Endothelial cell of umbilical vein (primary cell): ENCODE data around the gene NDFIP1. TPM values are rescaled to one million over a fixed set of nuclear protein-coding genes. Genes with fewer than 3 reads are reported as not detected.

Experiments
- BruUV-seq: library from RNA; stranded (reverse); fragments of 400-500 nt; replicated peaks from 2 replicates; lab custom pipeline; 2021; lab: Mats Ljungman, UMichigan
- CTCF ChIA-PET: fragments of 300-600, 350-600 bp; sonication (Branson Sonifier 250); formaldehyde crosslinking; loops from one replicate; lab custom pipeline; 2021; ENCODE audit warnings: antibody characterized with exemption, inconsistent platforms; lab: Charles Lee
- POLR2A ChIA-PET: fragments of 300-600, 350-600 bp; sonication (Branson Sonifier 250); formaldehyde crosslinking; loops from one replicate; lab custom pipeline; 2021; ENCODE audit warnings: antibody characterized with exemption, inconsistent platforms; lab: Charles Lee
- DNase-seq: peaks from one replicate; pipeline ENCODE4 v3.0.0-alpha.2; 2011; ENCODE audit warnings: low read depth, low spot score
- FAIRE-seq: peaks from 2 replicates; lab custom pipeline; 2011; peaks lifted over from hg19 to GRCh38; lab: Jason Lieb, UNC
- H2AFZ ChIP-seq: 2 replicates; pipeline ENCODE4 v1.6.0; 2012; ENCODE audit warnings: low read depth, low read length, control low read depth, inconsistent platforms
- H3K27ac ChIP-seq: 2 replicates; pipeline ENCODE4 v1.5.1; 2011; ENCODE audit warnings: low read depth, mild to moderate bottlenecking, control low read depth, low read length, moderate library complexity; ENCODE audit not compliant: insufficient read depth
- H3K27me3 ChIP-seq, 2 experiments: 2 replicates each; pipeline versions ENCODE4 v1.6.0 to v1.6.1; 2011; ENCODE audit warnings: low read length in 2 of 2, mixed read lengths in 1 of 2; ENCODE audit not compliant: control insufficient read depth in 2 of 2, insufficient read depth in 2 of 2
- H3K36me3 ChIP-seq, 2 experiments: 2 replicates in 1 of 2; 3 replicates in 1 of 2; pipeline ENCODE4 v1.5.1; 2011; ENCODE audit warnings: low read length in 2 of 2, mild to moderate bottlenecking in 1 of 2, moderate library complexity in 1 of 2; ENCODE audit not compliant: control insufficient read depth in 2 of 2, insufficient read depth in 2 of 2; ENCODE audit errors: extremely low read depth in 1 of 2
- H3K4me1 ChIP-seq: 3 replicates; pipeline ENCODE4 v1.5.1; 2011; ENCODE audit warnings: mild to moderate bottlenecking, low read length; ENCODE audit not compliant: control insufficient read depth, insufficient read depth; ENCODE audit errors: extremely low read depth
- H3K4me2 ChIP-seq: 2 replicates; pipeline ENCODE4 v1.6.1; 2011; ENCODE audit warnings: low read length, control low read depth, mixed read lengths; ENCODE audit not compliant: insufficient read depth
- H3K4me3 ChIP-seq, 3 experiments: fragments of 200-600 bp in 1 of 3; sonication (generic), shearing (Covaris generic) in 1 of 3; replicated peaks in 1 of 3; 2 replicates each; pipeline ENCODE4 v1.5.1; 2011 to 2016; ENCODE audit warnings: control low read depth in 3 of 3, low read length in 3 of 3, mild to moderate bottlenecking in 2 of 3, inconsistent platforms in 1 of 3, low read depth in 1 of 3, moderate library complexity in 1 of 3; ENCODE audit not compliant: insufficient read depth in 1 of 3
- H3K79me2 ChIP-seq: 2 replicates; pipeline ENCODE4 v1.6.0; 2012; ENCODE audit warnings: low read length, inconsistent platforms; ENCODE audit not compliant: control insufficient read depth, insufficient read depth
- H3K9ac ChIP-seq: replicated peaks from 2 replicates; pipeline ENCODE3; 2011; ENCODE audit warnings: low read length, control low read depth; ENCODE audit not compliant: insufficient read depth; ENCODE audit errors: extremely low read depth
- H3K9me1 ChIP-seq: replicated peaks from 3 replicates; pipeline ENCODE4 v1.6.0; 2011; ENCODE audit warnings: mild to moderate bottlenecking, low read length; ENCODE audit not compliant: control insufficient read depth, insufficient read depth; ENCODE audit errors: extremely low read depth
- H3K9me3 ChIP-seq: replicated peaks from 2 replicates; pipeline ENCODE4 v1.5.1; 2012; ENCODE audit warnings: low read length, inconsistent platforms; ENCODE audit not compliant: control insufficient read depth, insufficient read depth
- H4K20me1 ChIP-seq: replicated peaks from 2 replicates; pipeline ENCODE3; 2011; ENCODE audit warnings: mild to moderate bottlenecking, low read length; ENCODE audit not compliant: control insufficient read depth, insufficient read depth; ENCODE audit errors: extremely low read depth
- EZH2 ChIP-seq: IDR thresholded peaks from 2 replicates; pipeline ENCODE4 v1.6.1; 2012; ENCODE audit warnings: borderline replicate concordance, low read depth, mild to moderate bottlenecking, moderate library complexity, low read length, inconsistent platforms; ENCODE audit not compliant: severe bottlenecking
- FOS ChIP-seq: IDR thresholded peaks from 2 replicates; pipeline ENCODE4 v1.6.1; 2011; ENCODE audit warnings: mild to moderate bottlenecking, low read length, moderate library complexity, borderline replicate concordance; ENCODE audit not compliant: insufficient read depth
- GATA2 ChIP-seq: IDR thresholded peaks from 2 replicates; pipeline ENCODE4 v1.7.0; 2011; ENCODE audit warnings: low read depth, mild to moderate bottlenecking, moderate library complexity, mixed read lengths, low read length; ENCODE audit not compliant: insufficient read length, insufficient read depth
- JUN ChIP-seq: IDR thresholded peaks from 2 replicates; pipeline ENCODE4 v1.6.1; 2011; ENCODE audit warnings: borderline replicate concordance, low read depth; ENCODE audit not compliant: insufficient read length, insufficient read depth
- MAX ChIP-seq: IDR thresholded peaks from 2 replicates; pipeline ENCODE4 v1.6.1; 2011; ENCODE audit not compliant: insufficient read depth, insufficient read length
- MYC ChIP-seq: IDR thresholded peaks from one replicate; pipeline ENCODE4 v1.6.1; 2011; ENCODE audit warnings: mild to moderate bottlenecking, low read depth, low read length
- POLR2A ChIP-seq: IDR thresholded peaks from 2 replicates; pipeline ENCODE4 v1.6.1; 2012; ENCODE audit warnings: low read depth, mild to moderate bottlenecking, control low read depth, low read length
- POLR2AphosphoS5 ChIP-seq: IDR thresholded peaks from 2 replicates; pipeline ENCODE4 v1.6.1; 2012; ENCODE audit warnings: low read depth, mild to moderate bottlenecking, control low read depth, low read length, moderate library complexity; ENCODE audit not compliant: insufficient read depth
- dilution Hi-C: fragments of 300-500 bp; cut with MboI; formaldehyde crosslinking; loops from one replicate; pipeline ENCODE4 v1.15.0; 2019; ENCODE audit warnings: low sequenced_read_pairs; ENCODE audit not compliant: extremely low pct_ligation_motif_present
- intact Hi-C: fragments of 100-400 bp; cut with micrococcal nuclease; formaldehyde crosslinking; loops from one replicate; pipeline ENCODE4 v1.10.0; 2022
- polyA plus RNA-seq, 4 experiments: library from polyadenylated mRNA; depleted of rRNA in 3 of 4; stranded (reverse) in 3 of 4; unstranded in 1 of 4; fragments of >200 nt; gene quantifications; 2 replicates each; pipeline versions ENCODE4 v1.2.1 to v1.2.3, GENCODE V29; 2011 to 2012; ENCODE audit warnings: missing spikeins in 1 of 4
- total RNA-seq: library from RNA; stranded (reverse); gene quantifications from 2 replicates; pipeline ENCODE4 v1.2.3, GENCODE V29; 2021
- TF ChIP-seq, protein P1 (sequence below), 2 donors: IDR thresholded peaks; 1 replicate in 1 of 2; 2 replicates in 1 of 2; pipeline ENCODE4 v1.5.1; 2011; ENCODE audit warnings: low read length in 2 of 2, mild to moderate bottlenecking in 2 of 2, moderate library complexity in 2 of 2, control low read depth in 1 of 2, inconsistent platforms in 1 of 2, low read depth in 1 of 2; ENCODE audit not compliant: insufficient read depth in 1 of 2; ENCODE audit errors: extremely low read depth in 1 of 2

NDFIP1 gene
- total and polyA plus RNA-seq, 2 donors (not counting 3 experiments of a cell fraction or from before 2014, with no cell fraction given) = 12.3 to 42.6 TPM

- no peak for DNase-seq
- H3K4me1 ChIP-seq = peaks cover 9% of the 10 kb centered on the region
- peaks cover 0 to 3% of the 10 kb centered on the region in 2 experiments for H3K27me3 ChIP-seq
- H3K9me3 ChIP-seq = no peaks in the 10 kb centered on the region
- TF ChIP-seq EZH2 (no peak), JUN (no peak), MYC (no peak)
- intact Hi-C loops (no loop called here), dilution Hi-C loops (no loop called here)
- H3K27ac ChIP-seq = no peak overlapping the region
- H3K9ac ChIP-seq = no peak overlapping the region
- no TSS peak for BruUV-seq
- CTCF ChIA-PET = interaction anchor here (1.1 to 1.5 kb wide), 3 partner anchors 10 to 52 kb away, joined by 3 to 5 read pairs (median 4); partner anchors contain the start of gene GNPDA1
- peak overlapping the region; percentile 3 for H2AFZ ChIP-seq
- H4K20me1 ChIP-seq = no peaks in the 10 kb centered on the region
- H3K4me2 ChIP-seq = peak overlapping the region; percentile 0
- POLR2A ChIA-PET = no interaction called here
- H3K36me3 ChIP-seq = no peaks in the 10 kb centered on the region
- no peak overlapping the region for H3K4me3 ChIP-seq
- FAIRE-seq = no peak
- H3K79me2 ChIP-seq = no peaks in the 10 kb centered on the region
- H3K9me1 ChIP-seq = no peaks in the 10 kb centered on the region
Measured at GRCh38 chr5:142063376-142063775, 45.2 kb upstream of the NDFIP1 start.

DNA sequence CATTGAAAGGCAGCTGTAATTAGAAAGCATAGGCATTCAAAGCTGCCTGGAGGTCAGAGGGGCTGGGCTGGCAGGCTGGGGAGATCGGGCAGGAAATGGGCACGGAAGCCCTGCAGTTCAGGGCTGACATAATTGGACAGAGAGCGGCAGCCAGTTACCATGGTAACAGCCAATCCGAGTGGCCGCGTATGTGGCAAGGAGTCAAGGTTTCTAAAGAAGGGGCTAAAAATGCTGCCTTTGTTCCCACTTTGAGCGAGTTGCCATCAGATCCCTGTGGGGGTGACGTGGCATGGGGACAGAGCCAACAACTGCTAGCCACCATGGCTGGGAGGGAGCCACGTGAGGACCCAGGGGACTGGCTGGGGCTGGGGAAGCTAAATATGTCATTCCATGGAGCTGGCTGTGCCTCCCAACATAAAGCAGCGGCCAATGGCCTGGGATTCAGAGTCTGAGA lies 44.7 kb upstream of the NDFIP1 start:
- Histone ChIP-seq H4K20me1 (no peaks in the 10 kb centered on the region), H3K4me1 (peaks cover 9% of the 10 kb centered on the region), H3K4me3 (no peak overlapping the region), H3K9me1 (no peaks in the 10 kb centered on the region), H3K9me3 (no peaks in the 10 kb centered on the region), H3K4me2 (peak overlapping the region; percentile 0), H3K9ac (no peak overlapping the region), H2AFZ (peak overlapping the region; percentile 3), H3K79me2 (no peaks in the 10 kb centered on the region), H3K36me3 (no peaks in the 10 kb centered on the region), H3K27ac (no peak overlapping the region), H3K27me3 (peaks cover 0 to 3% of the 10 kb centered on the region in 2 experiments)
- ChIA-PET CTCF (interaction anchor here (1.1 to 1.5 kb wide), 5 partner anchors 10 to 73 kb away, joined by 3 to 8 read pairs (median 4); partner anchors contain the start of gene GNPDA1), POLR2A (no interaction called here)
- peak; percentile 90 for FAIRE-seq
- dilution Hi-C loops (no loop called here), intact Hi-C loops (no loop called here)
- peak; percentile 60 for DNase-seq
- BruUV-seq = no TSS peak
- TF ChIP-seq GATA2 = no peak
- no peak for TF ChIP-seq JUN
- no peak for TF ChIP-seq POLR2AphosphoS5
- no peak for TF ChIP-seq EZH2
- TF ChIP-seq, protein P1, sequence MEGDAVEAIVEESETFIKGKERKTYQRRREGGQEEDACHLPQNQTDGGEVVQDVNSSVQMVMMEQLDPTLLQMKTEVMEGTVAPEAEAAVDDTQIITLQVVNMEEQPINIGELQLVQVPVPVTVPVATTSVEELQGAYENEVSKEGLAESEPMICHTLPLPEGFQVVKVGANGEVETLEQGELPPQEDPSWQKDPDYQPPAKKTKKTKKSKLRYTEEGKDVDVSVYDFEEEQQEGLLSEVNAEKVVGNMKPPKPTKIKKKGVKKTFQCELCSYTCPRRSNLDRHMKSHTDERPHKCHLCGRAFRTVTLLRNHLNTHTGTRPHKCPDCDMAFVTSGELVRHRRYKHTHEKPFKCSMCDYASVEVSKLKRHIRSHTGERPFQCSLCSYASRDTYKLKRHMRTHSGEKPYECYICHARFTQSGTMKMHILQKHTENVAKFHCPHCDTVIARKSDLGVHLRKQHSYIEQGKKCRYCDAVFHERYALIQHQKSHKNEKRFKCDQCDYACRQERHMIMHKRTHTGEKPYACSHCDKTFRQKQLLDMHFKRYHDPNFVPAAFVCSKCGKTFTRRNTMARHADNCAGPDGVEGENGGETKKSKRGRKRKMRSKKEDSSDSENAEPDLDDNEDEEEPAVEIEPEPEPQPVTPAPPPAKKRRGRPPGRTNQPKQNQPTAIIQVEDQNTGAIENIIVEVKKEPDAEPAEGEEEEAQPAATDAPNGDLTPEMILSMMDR (IDR thresholded peaks at IDR 0.05; ENCODE audit: extremely low read depth in 1 of 2, insufficient read depth in 1 of 2, low read depth in 1 of 2, low read length in 2 of 2) = no peak
- no peak for TF ChIP-seq MYC
- no peak for TF ChIP-seq MAX
- TF ChIP-seq POLR2A = no peak
- TF ChIP-seq FOS = no peak
